ENCODE data around the gene TOGARAM2.

Gene TOGARAM2

GRCh38 chr2:29004755-29005154 is 23.7 kb downstream of the TOGARAM2 start:
- POLR2A ChIA-PET (ENCODE audit: low non-redundant PET): no interaction called here
- no peak overlapping the region for H3K27ac ChIP-seq
- TF ChIP-seq CTCF (conservative IDR thresholded peaks at IDR 0.05; ENCODE audit: low read depth): no peak
- no peak for DNase-seq (ENCODE audit: low spot score)
- CTCF ChIA-PET: no interaction called here

DNA sequence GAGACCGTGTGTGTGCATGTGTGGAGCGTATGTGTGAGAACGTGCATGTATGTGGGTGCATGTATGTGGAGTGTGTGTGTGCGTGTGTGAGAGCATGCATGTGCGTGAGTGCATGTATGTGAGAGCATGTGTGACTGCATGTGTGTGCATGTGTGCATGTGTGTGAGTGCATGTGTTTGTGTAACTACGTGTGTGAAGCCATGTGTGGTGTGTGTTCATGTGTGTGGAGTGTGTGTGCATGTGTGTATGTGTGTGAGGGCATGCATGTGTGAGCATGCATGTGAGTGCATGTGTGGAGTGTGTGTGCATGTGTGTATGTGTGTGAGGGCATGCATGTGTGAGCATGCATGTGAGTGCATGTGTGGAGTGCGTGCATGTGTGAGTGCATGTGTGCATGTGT is 24.2 kb downstream of the TOGARAM2 start:
- no peak overlapping the region for H3K27ac ChIP-seq
- DNase-seq (ENCODE audit: low spot score): no peak
- ChIA-PET CTCF (no interaction called here), POLR2A (ENCODE audit: low non-redundant PET) (no interaction called here)
- TF ChIP-seq CTCF (conservative IDR thresholded peaks at IDR 0.05; ENCODE audit: low read depth): no peak

GRCh38 chr2:29006092-29006979 is 25.2 kb downstream of the TOGARAM2 start:
- no peak for DNase-seq (ENCODE audit: low spot score)
- no peak for TF ChIP-seq CTCF (conservative IDR thresholded peaks at IDR 0.05; ENCODE audit: low read depth)
- POLR2A ChIA-PET (ENCODE audit: low non-redundant PET): no interaction called here
- H3K27ac ChIP-seq: no peak overlapping the region
- CTCF ChIA-PET: no interaction called here

DNA sequence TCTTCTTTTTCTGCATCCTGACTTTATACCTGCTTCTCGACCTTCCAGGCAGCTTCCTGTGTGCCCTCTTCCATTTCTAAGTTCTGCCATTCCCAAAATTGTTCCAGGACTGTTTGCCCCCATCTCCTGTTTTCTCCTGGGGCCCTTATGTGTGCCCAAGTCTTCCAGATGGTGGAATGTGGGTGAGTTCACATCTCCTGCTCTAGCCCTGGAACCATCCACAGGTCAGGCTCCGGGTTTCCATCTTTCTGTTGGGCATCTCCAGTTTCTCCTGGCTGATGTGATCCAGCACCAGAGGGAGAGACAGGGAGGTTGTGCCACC is 25.8 kb downstream of the TOGARAM2 start:
- TF ChIP-seq CTCF (conservative IDR thresholded peaks at IDR 0.05; ENCODE audit: low read depth): no peak
- no peak overlapping the region for H3K27ac ChIP-seq
- ChIA-PET CTCF (no interaction called here), POLR2A (ENCODE audit: low non-redundant PET) (no interaction called here)
- no peak for DNase-seq (ENCODE audit: low spot score)

DNA sequence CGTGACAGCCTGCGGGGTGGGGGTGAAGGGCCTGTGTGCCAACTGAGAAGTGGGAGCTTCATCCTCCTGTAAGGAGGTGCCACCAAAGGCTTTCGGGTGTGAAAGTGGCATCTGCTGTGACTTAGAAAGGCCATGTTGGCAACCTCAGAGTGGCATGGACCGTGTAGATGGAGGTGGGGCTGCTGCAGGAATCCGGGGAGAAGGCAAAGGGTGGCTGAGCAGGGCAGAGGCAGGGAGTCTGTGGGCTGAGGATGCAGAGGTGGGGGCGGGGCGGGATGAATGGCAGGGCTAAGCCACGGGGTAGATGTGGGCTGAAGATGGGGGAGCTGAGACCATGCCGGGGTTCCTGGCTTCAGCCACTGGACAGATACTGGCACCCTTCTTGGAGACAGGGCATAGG is 28.2 kb downstream of the TOGARAM2 start:
- no peak overlapping the region for H3K27ac ChIP-seq
- no peak for DNase-seq (ENCODE audit: low spot score)
- ChIA-PET POLR2A (ENCODE audit: low non-redundant PET) (no interaction called here), CTCF (no interaction called here)
- no peak for TF ChIP-seq CTCF (conservative IDR thresholded peaks at IDR 0.05; ENCODE audit: low read depth)

- no peak for TF ChIP-seq CTCF (conservative IDR thresholded peaks at IDR 0.05; ENCODE audit: low read depth)
- no peak for DNase-seq (ENCODE audit: low spot score)
- H3K27ac ChIP-seq: no peak overlapping the region
- ChIA-PET CTCF (interaction anchor here (0.6 kb wide), 2 partner anchors 66 to 386 kb away, joined by 3 to 4 read pairs; no protein-coding TSS in a partner anchor), POLR2A (ENCODE audit: low non-redundant PET) (no interaction called here)
Observed at GRCh38 chr2:29009711-29010677, 28.9 kb downstream of the TOGARAM2 start.
